GM23338 (cell line): ENCODE measurements around the gene MSH4. TPM values are rescaled to one million over a fixed set of nuclear protein-coding genes. Genes with fewer than 3 reads are reported as not detected.
A peak's percentile ranks its signal among the peaks of the same experiment; 100 is the strongest.

ENCODE experiments used
- ATAC-seq: fragments of 200-7000 bp; cut with Tn5 transposase; 3 replicates; pipeline ENCODE4 v1.9.1; 2020
- DNase-seq: peaks from one replicate; pipeline ENCODE4 v3.0.0-alpha.2; 2015; ENCODE audit warnings: low spot score
- H2AFZ ChIP-seq: fragments of 200-600 bp; sonication (generic); 2 replicates; pipeline ENCODE4 v1.8.0; 2016; ENCODE audit warnings: antibody characterized with exemption, mild to moderate bottlenecking, moderate library complexity
- H3F3A ChIP-seq: fragments of 200-600 bp; sonication (generic); replicated peaks from 2 replicates; pipeline ENCODE4 v1.8.0; 2017; ENCODE audit warnings: antibody characterized with exemption, mixed run types, low read depth
- H3K27ac ChIP-seq: fragments of 200-600 bp; sonication (generic); 2 replicates; pipeline ENCODE4 v1.6.1; 2016; ENCODE audit warnings: low read depth
- H3K27me3 ChIP-seq: fragments of 200-600 bp; sonication (generic); 2 replicates; pipeline ENCODE4 v1.8.0; 2016; ENCODE audit warnings: mild to moderate bottlenecking, mixed run types, moderate library complexity; ENCODE audit not compliant: insufficient read depth
- H3K36me3 ChIP-seq: fragments of 200-600 bp; sonication (generic); 2 replicates; pipeline ENCODE4 v1.8.0; 2016; ENCODE audit warnings: mild to moderate bottlenecking; ENCODE audit not compliant: insufficient read depth
- H3K4me1 ChIP-seq: fragments of 200-600 bp; sonication (generic); 2 replicates; pipeline ENCODE4 v1.8.0; 2016; ENCODE audit warnings: mild to moderate bottlenecking, moderate library complexity; ENCODE audit not compliant: insufficient read depth
- H3K4me2 ChIP-seq: fragments of 200-600 bp; sonication (generic); 2 replicates; pipeline ENCODE4 v1.7.1; 2017; ENCODE audit warnings: mixed run types
- H3K4me3 ChIP-seq: fragments of 200-600 bp; sonication (generic); 2 replicates; pipeline ENCODE4 v1.6.1; 2016; ENCODE audit warnings: mixed run types
- H3K79me2 ChIP-seq: fragments of 200-600 bp; sonication (generic); replicated peaks from 2 replicates; pipeline ENCODE4 v1.8.0; 2017; ENCODE audit warnings: mild to moderate bottlenecking; ENCODE audit not compliant: insufficient read depth
- H3K9me2 ChIP-seq: fragments of 200-600 bp; sonication (generic); 2 replicates; pipeline ENCODE4 v1.8.0; 2017; ENCODE audit not compliant: insufficient read depth
- H4K20me1 ChIP-seq: fragments of 200-600 bp; sonication (generic); replicated peaks from 2 replicates; pipeline ENCODE4 v1.8.0; 2017; ENCODE audit warnings: mild to moderate bottlenecking; ENCODE audit not compliant: insufficient read depth
- H3K27ac Mint-ChIP-seq: 2 replicates; pipeline ENCODE4 v1.8.0; 2020; ENCODE audit warnings: inconsistent platforms, mild to moderate bottlenecking, moderate library complexity, mixed read lengths
- H3K27me3 Mint-ChIP-seq: 3 replicates; pipeline ENCODE4 v1.8.0; 2022; ENCODE audit warnings: low read depth, mild to moderate bottlenecking, moderate library complexity, mixed read lengths, inconsistent platforms; ENCODE audit not compliant: insufficient read depth, poor library complexity
- H3K36me3 Mint-ChIP-seq: 3 replicates; pipeline ENCODE4 v1.8.0; 2021; ENCODE audit warnings: low read depth, mild to moderate bottlenecking, inconsistent platforms, moderate library complexity, mixed read lengths
- H3K4me1 Mint-ChIP-seq: 3 replicates; pipeline ENCODE4 v1.8.0; 2020; ENCODE audit warnings: mild to moderate bottlenecking, inconsistent platforms, mixed read lengths
- H3K4me3 Mint-ChIP-seq: 3 replicates; pipeline ENCODE4 v1.8.0; 2021; ENCODE audit warnings: moderate library complexity, mild to moderate bottlenecking, inconsistent platforms, mixed read lengths
- H3K9me3 Mint-ChIP-seq: 3 replicates; pipeline ENCODE4 v1.8.0; 2020; ENCODE audit warnings: moderate library complexity, mild to moderate bottlenecking, inconsistent platforms, mixed read lengths
- CREB1 ChIP-seq: fragments of 250-450 bp; sonication (Bioruptor Pico); IDR thresholded peaks from 2 replicates; pipeline ENCODE4 v1.5.0; 2020; ENCODE audit warnings: low read depth, mild to moderate bottlenecking, moderate library complexity
- EZH2 ChIP-seq: fragments of 200-600 bp; sonication (generic); IDR thresholded peaks from one replicate; pipeline ENCODE4 v1.8.0; 2017; ENCODE audit warnings: antibody characterized with exemption, mild to moderate bottlenecking, low read depth; ENCODE audit not compliant: unreplicated experiment
- EZH2phosphoT487 ChIP-seq: fragments of 200-600 bp; sonication (generic); IDR thresholded peaks from one replicate; pipeline ENCODE4 v1.8.1; 2018; ENCODE audit warnings: antibody characterized with exemption; ENCODE audit not compliant: unreplicated experiment
- JUNB ChIP-seq: IDR thresholded peaks from one replicate; pipeline ENCODE4 v1.6.1; 2016; ENCODE audit warnings: antibody characterized with exemption; ENCODE audit not compliant: unreplicated experiment
- NANOG ChIP-seq: IDR thresholded peaks from 2 replicates; pipeline ENCODE4 v1.6.1; 2016; ENCODE audit warnings: antibody characterized with exemption, borderline replicate concordance
- POLR2AphosphoS5 ChIP-seq: IDR thresholded peaks from 2 replicates; pipeline ENCODE4 v1.6.1; 2016; ENCODE audit warnings: antibody characterized with exemption, low read depth
- REST ChIP-seq: IDR thresholded peaks from one replicate; pipeline ENCODE4 v1.6.1; 2018; ENCODE audit warnings: antibody characterized with exemption; ENCODE audit not compliant: unreplicated experiment
- STAT1 ChIP-seq: IDR thresholded peaks from one replicate; pipeline ENCODE4 v1.6.1; 2016; ENCODE audit warnings: antibody characterized with exemption; ENCODE audit not compliant: unreplicated experiment
- ZNF114 ChIP-seq: fragments of 250-450 bp; sonication (Bioruptor Pico); IDR thresholded peaks from 2 replicates; pipeline ENCODE4 v1.5.0; 2020; ENCODE audit warnings: mild to moderate bottlenecking, moderate library complexity
- ZNF331 ChIP-seq: fragments of 250-450 bp; sonication (Bioruptor Pico); IDR thresholded peaks from 2 replicates; pipeline ENCODE4 v1.5.0; 2020; ENCODE audit warnings: low read depth, mild to moderate bottlenecking, moderate library complexity
- ZNF462 ChIP-seq: fragments of 250-450 bp; sonication (Bioruptor Pico); IDR thresholded peaks from 2 replicates; pipeline ENCODE4 v1.5.0; 2020; ENCODE audit warnings: mild to moderate bottlenecking, moderate library complexity
- polyA plus RNA-seq: library from polyadenylated mRNA; unstranded; fragments of >200 nt; fragmentation: Nextera tagmentation; extraction: Ambion mirVana; gene quantifications from 2 replicates; pipeline ENCODE4 v1.2.1, GENCODE V29; 2016
- total RNA-seq: library from RNA; depleted of rRNA; stranded (reverse); fragments of >200 nt; shearing (Covaris generic); gene quantifications from 2 replicates; pipeline ENCODE4 v1.2.3, GENCODE V29; 2014
- TF ChIP-seq, protein P1 (sequence below), 2 experiments: fragments of 200-600 bp in 1 of 2; sonication (generic) in 1 of 2; conservative IDR thresholded peaks; 2 replicates each; pipeline versions ENCODE4 v1.5.1 to v1.6.1; 2016 to 2017; ENCODE audit warnings: antibody characterized with exemption in 2 of 2, low read depth in 2 of 2, mild to moderate bottlenecking in 2 of 2, moderate library complexity in 1 of 2
- TF ChIP-seq, protein P2 (sequence below): IDR thresholded peaks from 2 replicates; pipeline ENCODE4 v1.6.1; 2016; ENCODE audit warnings: antibody characterized with exemption

Gene MSH4
- total and polyA plus RNA-seq, 2 experiments from 2014 or later, result 0.10 to 0.24 TPM

- Histone ChIP-seq H3K79me2 (peaks cover 69% of the 10 kb centered on the region), H3K4me2 (peak overlapping the region; percentile 95), H3K27ac (peak overlapping the region; percentile 82), H2AFZ (no peak overlapping the region), H3K4me3 (peak overlapping the region; percentile 92), H4K20me1 (peaks cover 43% of the 10 kb centered on the region), H3K4me1 (peaks cover 16% of the 10 kb centered on the region), H3K9me2 (no peaks in the 10 kb centered on the region), H3K36me3 (peaks cover 44% of the 10 kb centered on the region), H3K27me3 (no peaks in the 10 kb centered on the region), H3F3A (peaks cover 24% of the 10 kb centered on the region)
- peaks cover 4% of the 10 kb centered on the region for H3K27me3 Mint-ChIP-seq
- no peaks in the 10 kb centered on the region for H3K9me3 Mint-ChIP-seq
- peaks cover 34% of the 10 kb centered on the region for H3K4me1 Mint-ChIP-seq
- DNase-seq, result no peak
- H3K27ac Mint-ChIP-seq, result peak overlapping the region; percentile 99
- ATAC-seq, result no peak
- peak overlapping the region; percentile 94 for H3K4me3 Mint-ChIP-seq
- peaks cover 65% of the 10 kb centered on the region for H3K36me3 Mint-ChIP-seq
- TF ChIP-seq ZNF462 (CRISPR knock-in tag), result no peak
- TF ChIP-seq ZNF331 (CRISPR knock-in tag), result no peak
- no peak for TF ChIP-seq EZH2
- TF ChIP-seq, protein P1, sequence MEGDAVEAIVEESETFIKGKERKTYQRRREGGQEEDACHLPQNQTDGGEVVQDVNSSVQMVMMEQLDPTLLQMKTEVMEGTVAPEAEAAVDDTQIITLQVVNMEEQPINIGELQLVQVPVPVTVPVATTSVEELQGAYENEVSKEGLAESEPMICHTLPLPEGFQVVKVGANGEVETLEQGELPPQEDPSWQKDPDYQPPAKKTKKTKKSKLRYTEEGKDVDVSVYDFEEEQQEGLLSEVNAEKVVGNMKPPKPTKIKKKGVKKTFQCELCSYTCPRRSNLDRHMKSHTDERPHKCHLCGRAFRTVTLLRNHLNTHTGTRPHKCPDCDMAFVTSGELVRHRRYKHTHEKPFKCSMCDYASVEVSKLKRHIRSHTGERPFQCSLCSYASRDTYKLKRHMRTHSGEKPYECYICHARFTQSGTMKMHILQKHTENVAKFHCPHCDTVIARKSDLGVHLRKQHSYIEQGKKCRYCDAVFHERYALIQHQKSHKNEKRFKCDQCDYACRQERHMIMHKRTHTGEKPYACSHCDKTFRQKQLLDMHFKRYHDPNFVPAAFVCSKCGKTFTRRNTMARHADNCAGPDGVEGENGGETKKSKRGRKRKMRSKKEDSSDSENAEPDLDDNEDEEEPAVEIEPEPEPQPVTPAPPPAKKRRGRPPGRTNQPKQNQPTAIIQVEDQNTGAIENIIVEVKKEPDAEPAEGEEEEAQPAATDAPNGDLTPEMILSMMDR (conservative IDR thresholded peaks at IDR 0.05; ENCODE audit: low read depth in 2 of 2), result no peak
- TF ChIP-seq REST, result no peak
- no peak for TF ChIP-seq NANOG
- TF ChIP-seq, protein P2, sequence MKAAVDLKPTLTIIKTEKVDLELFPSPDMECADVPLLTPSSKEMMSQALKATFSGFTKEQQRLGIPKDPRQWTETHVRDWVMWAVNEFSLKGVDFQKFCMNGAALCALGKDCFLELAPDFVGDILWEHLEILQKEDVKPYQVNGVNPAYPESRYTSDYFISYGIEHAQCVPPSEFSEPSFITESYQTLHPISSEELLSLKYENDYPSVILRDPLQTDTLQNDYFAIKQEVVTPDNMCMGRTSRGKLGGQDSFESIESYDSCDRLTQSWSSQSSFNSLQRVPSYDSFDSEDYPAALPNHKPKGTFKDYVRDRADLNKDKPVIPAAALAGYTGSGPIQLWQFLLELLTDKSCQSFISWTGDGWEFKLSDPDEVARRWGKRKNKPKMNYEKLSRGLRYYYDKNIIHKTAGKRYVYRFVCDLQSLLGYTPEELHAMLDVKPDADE, result no peak
- TF ChIP-seq ZNF114 (CRISPR knock-in tag), result no peak
- TF ChIP-seq POLR2AphosphoS5, result no peak
- TF ChIP-seq JUNB, result no peak
- no peak for TF ChIP-seq EZH2phosphoT487
- no peak for TF ChIP-seq CREB1
- TF ChIP-seq STAT1, result no peak
Measured at GRCh38 chr1:75787524-75787923, 9.2 kb upstream of the MSH4 start.
